Nephron (organoid): ENCODE measurements around the gene TBX3.

Source experiments
- H3K27ac Mint-ChIP-seq, 3 experiments: 2 replicates each; pipeline ENCODE4 v1.8.0; 2020; ENCODE audit warnings: mixed read lengths in 3 of 3, mild to moderate bottlenecking in 2 of 3, moderate library complexity in 1 of 3
- H3K27me3 Mint-ChIP-seq: 2 replicates; pipeline ENCODE4 v1.8.0; 2021; ENCODE audit warnings: low read depth, mild to moderate bottlenecking, moderate library complexity, mixed read lengths
- H3K36me3 Mint-ChIP-seq: 2 replicates; pipeline ENCODE4 v1.8.0; 2020; ENCODE audit warnings: low read depth, mixed read lengths
- H3K4me1 Mint-ChIP-seq: 2 replicates; pipeline ENCODE4 v1.8.0; 2020; ENCODE audit warnings: mixed read lengths
- H3K4me3 Mint-ChIP-seq, 3 experiments: 2 replicates each; pipeline ENCODE4 v1.8.0; 2020; ENCODE audit warnings: mild to moderate bottlenecking in 3 of 3, mixed read lengths in 3 of 3, moderate library complexity in 2 of 3
- H3K9me3 Mint-ChIP-seq: 2 replicates; pipeline ENCODE4 v1.8.0; 2020; ENCODE audit warnings: mixed read lengths
- TF ChIP-seq, protein P1 (sequence below), 3 experiments: fragments of 200-600 bp; sonication (generic); IDR thresholded peaks; one replicate each; pipeline ENCODE4 v1.5.0; 2021; ENCODE audit warnings: antibody characterized with exemption in 3 of 3; ENCODE audit not compliant: unreplicated experiment in 3 of 3

TBX3 gene

DNA sequence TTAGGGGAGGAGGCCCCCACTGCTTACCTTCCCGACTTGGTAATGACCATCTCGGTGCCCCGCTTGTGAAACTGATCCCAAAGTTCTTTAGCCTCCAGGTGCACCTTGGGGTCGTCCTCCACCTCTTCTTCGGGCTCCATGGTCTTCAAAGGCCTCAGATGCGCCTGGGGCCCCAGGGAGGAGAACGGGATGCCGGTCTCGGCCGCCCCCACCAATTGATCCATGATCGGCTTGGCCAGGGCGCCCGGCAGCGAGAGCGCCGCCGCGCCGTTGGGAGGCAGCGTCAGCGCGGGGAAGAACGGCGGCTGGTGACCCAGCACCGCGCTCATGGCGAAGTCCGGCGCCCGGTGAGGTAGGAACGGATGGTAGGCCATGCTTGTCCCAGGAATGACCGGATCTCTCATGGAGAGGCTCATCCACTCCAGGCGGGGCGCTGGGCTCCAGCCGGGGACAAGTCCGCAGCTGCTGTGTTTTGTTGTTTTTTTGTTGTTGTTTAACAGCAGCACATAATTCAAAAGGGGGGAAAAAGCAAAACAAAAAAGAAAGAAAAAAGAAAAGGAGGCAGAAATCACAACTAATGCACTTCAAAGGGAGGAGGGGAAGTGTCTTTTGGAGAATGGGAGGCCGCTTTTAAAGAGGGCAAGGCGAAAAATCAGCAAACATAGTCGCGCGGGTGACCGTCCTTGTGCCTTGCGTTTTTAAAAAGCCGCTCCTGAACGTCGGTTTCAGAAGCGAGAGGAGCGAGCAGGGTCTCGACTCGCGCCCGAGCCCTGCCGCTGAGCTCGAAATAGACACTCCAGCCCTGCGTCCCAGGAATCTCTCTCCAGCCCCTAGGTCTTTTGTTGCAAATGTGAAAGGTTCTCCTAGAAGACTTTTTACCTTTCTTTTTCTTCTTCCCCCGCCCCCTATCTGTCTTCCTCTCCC is 928 bp downstream of the TBX3 start:
- Mint-ChIP-seq H3K36me3 (peaks cover 37% of the 10 kb centered on the region), H3K27ac (peak overlapping the region; percentile 97 to 98 (median 97)), H3K4me3 (peak overlapping the region; percentile 91 to 98 (median 96)), H3K27me3 (peaks cover 91% of the 10 kb centered on the region), H3K4me1 (peaks cover 53% of the 10 kb centered on the region), H3K9me3 (no peaks in the 10 kb centered on the region)
- TF ChIP-seq, protein P1, sequence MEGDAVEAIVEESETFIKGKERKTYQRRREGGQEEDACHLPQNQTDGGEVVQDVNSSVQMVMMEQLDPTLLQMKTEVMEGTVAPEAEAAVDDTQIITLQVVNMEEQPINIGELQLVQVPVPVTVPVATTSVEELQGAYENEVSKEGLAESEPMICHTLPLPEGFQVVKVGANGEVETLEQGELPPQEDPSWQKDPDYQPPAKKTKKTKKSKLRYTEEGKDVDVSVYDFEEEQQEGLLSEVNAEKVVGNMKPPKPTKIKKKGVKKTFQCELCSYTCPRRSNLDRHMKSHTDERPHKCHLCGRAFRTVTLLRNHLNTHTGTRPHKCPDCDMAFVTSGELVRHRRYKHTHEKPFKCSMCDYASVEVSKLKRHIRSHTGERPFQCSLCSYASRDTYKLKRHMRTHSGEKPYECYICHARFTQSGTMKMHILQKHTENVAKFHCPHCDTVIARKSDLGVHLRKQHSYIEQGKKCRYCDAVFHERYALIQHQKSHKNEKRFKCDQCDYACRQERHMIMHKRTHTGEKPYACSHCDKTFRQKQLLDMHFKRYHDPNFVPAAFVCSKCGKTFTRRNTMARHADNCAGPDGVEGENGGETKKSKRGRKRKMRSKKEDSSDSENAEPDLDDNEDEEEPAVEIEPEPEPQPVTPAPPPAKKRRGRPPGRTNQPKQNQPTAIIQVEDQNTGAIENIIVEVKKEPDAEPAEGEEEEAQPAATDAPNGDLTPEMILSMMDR (IDR thresholded peaks at IDR 0.05; ENCODE audit: unreplicated experiment in 3 of 3), result no peak

DNA sequence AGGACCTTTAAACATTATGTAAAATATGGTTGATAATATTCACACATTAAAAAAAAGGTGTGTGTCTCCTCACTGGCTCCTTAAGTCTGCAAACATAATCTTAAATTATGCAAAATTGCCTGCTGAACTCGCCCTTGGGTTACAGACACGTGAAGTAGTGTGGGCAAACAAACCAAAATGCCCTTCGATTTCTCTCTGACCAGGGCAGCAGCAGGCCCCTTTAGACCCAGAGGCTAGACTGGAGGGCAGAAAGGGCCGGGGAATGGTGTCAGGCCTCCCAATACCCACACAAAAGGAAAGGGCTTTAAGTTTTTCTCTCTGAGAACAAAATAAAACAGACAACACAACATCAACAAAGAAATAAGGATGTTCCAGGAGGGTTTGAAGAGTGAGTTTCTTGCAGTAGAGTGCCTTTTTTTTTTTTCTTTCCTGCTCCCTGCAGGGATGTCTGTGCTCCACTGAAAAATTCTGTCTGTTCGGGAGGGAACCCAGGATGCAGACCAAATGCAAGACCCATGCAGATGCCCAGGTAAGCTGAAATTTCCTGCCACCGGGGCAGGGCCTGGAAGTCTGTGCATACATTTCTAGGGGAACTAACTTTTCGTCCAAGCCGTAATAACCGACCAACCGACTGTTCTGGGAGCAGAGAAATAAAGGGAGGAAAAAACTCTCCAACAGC is 1.7 kb downstream of the TBX3 start:
- peak overlapping the region; percentile 97 to 98 (median 97) for H3K27ac Mint-ChIP-seq
- no peaks in the 10 kb centered on the region for H3K9me3 Mint-ChIP-seq
- H3K4me1 Mint-ChIP-seq, result peaks cover 56% of the 10 kb centered on the region
- TF ChIP-seq, protein P1 (IDR thresholded peaks at IDR 0.05; ENCODE audit: unreplicated experiment in 3 of 3), result no peak
- H3K4me3 Mint-ChIP-seq, result peak overlapping the region; percentile 91 to 98 (median 96)
- peaks cover 92% of the 10 kb centered on the region for H3K27me3 Mint-ChIP-seq
- H3K36me3 Mint-ChIP-seq, result peaks cover 44% of the 10 kb centered on the region

DNA sequence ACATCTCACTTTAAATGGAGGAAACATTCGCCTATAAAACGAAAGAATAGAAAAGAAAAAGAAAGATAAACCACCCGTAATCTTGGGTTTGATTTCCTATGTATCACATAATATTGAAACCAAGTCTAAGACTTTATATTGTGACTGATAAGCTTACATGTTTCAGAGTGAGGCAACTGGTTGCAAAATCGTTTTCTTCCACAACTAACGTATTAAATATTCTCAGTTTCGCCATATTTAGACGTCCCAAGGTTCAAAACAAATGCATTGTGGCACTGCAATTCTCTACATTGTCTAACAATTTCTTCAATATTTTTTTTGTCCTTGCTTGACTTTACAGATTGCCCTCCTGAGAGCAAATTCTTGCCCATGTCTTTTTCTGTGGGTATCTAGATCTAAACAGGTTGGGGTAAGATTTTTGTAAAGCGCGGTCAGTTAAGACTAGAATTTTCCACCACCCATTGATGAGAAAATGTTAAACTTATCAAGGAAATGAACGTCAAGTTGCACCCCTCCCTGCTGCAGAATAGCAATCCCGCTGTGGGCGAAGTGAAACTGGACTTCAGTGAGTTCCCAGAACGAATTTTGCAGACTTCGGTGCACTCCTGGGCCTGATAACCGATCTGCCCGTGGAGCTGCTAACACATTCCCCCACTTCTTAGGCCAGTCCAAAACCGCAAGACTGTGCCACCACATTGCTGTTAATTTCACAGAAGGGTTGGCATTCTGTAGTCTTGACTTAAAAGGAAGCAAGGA is 2.7 kb downstream of the TBX3 start:
- Mint-ChIP-seq H3K27ac (peak overlapping the region; percentile 97 to 98 (median 97)), H3K27me3 (peaks cover 91% of the 10 kb centered on the region), H3K4me3 (peak overlapping the region; percentile 91 to 98 (median 96)), H3K4me1 (peaks cover 56% of the 10 kb centered on the region), H3K36me3 (peaks cover 54% of the 10 kb centered on the region), H3K9me3 (no peaks in the 10 kb centered on the region)
- TF ChIP-seq, protein P1 (IDR thresholded peaks at IDR 0.05; ENCODE audit: unreplicated experiment in 3 of 3), result no peak

- no peaks in the 10 kb centered on the region for H3K9me3 Mint-ChIP-seq
- H3K36me3 Mint-ChIP-seq, result peaks cover 60% of the 10 kb centered on the region
- peaks cover 56% of the 10 kb centered on the region for H3K4me1 Mint-ChIP-seq
- TF ChIP-seq, protein P1 (IDR thresholded peaks at IDR 0.05; ENCODE audit: unreplicated experiment in 3 of 3), result no peak
- peak overlapping the region; percentile 97 to 98 (median 97) for H3K27ac Mint-ChIP-seq
- peaks cover 91% of the 10 kb centered on the region for H3K27me3 Mint-ChIP-seq
- peak overlapping the region; percentile 91 to 98 (median 96) for H3K4me3 Mint-ChIP-seq
Measured at GRCh38 chr12:114680604-114681069, 3.3 kb downstream of the TBX3 start.

GRCh38 chr12:114679942-114680341 is 4.0 kb downstream of the TBX3 start:
- peaks cover 67% of the 10 kb centered on the region for H3K36me3 Mint-ChIP-seq
- peaks cover 56% of the 10 kb centered on the region for H3K4me1 Mint-ChIP-seq
- H3K27me3 Mint-ChIP-seq, result peaks cover 94% of the 10 kb centered on the region
- H3K27ac Mint-ChIP-seq, result peak overlapping the region; percentile 97 to 98 (median 97)
- peak overlapping the region; percentile 91 to 98 (median 96) for H3K4me3 Mint-ChIP-seq
- no peaks in the 10 kb centered on the region for H3K9me3 Mint-ChIP-seq
- TF ChIP-seq, protein P1 (IDR thresholded peaks at IDR 0.05; ENCODE audit: unreplicated experiment in 3 of 3), result no peak
